ENCODE results near the gene CAMK1. TPM values are rescaled to one million over a fixed set of nuclear protein-coding genes. Genes with fewer than 3 reads are reported as not detected.

CAMK1 gene
- total RNA-seq, 2 experiments from 2014 or later = 0.74 to 1.1 TPM

DNA sequence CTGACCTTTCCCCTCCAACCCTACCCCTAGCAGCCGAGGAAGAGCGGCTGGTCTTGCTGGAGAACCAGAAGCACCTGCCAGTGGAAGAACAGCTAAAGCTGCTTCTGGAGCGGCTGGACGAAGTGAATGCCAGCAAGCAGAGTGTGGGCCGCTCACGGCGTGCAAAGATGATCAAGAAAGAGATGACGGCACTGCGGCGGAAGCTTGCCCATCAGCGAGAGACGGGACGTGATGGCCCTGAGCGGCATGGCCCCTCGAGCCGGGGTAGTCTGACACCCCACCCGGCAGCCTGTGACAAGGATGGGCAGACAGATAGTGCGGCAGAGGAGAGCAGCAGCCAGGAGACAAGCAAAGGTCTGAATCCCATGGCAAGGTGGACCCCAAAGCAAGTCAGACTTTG is 26.2 kb downstream of the CAMK1 start:
- TF ChIP-seq, protein P1, sequence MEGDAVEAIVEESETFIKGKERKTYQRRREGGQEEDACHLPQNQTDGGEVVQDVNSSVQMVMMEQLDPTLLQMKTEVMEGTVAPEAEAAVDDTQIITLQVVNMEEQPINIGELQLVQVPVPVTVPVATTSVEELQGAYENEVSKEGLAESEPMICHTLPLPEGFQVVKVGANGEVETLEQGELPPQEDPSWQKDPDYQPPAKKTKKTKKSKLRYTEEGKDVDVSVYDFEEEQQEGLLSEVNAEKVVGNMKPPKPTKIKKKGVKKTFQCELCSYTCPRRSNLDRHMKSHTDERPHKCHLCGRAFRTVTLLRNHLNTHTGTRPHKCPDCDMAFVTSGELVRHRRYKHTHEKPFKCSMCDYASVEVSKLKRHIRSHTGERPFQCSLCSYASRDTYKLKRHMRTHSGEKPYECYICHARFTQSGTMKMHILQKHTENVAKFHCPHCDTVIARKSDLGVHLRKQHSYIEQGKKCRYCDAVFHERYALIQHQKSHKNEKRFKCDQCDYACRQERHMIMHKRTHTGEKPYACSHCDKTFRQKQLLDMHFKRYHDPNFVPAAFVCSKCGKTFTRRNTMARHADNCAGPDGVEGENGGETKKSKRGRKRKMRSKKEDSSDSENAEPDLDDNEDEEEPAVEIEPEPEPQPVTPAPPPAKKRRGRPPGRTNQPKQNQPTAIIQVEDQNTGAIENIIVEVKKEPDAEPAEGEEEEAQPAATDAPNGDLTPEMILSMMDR (IDR thresholded peaks at IDR 0.05) = no peak
- peaks cover 92% of the 10 kb centered on the region for H3K36me3 Mint-ChIP-seq (ENCODE audit: low read depth)
- intact Hi-C loops (cut with DNase I, micrococcal nuclease) = no loop called here
- POLR2A ChIA-PET = interaction anchor here (1.3 to 3.3 kb wide), 2 partner anchors 11 to 49 kb away, joined by 3 to 16 read pairs; partner anchors contain the start of genes ARPC4 and BRPF1
- no peaks in the 10 kb centered on the region for H3K9me3 Mint-ChIP-seq
- Histone ChIP-seq H3K4me1 (ENCODE audit: insufficient read depth, low read length) (no peaks in the 10 kb centered on the region), H3K4me3 (ENCODE audit: low read length) (no peak overlapping the region), H3K27me3 (ENCODE audit: control insufficient read depth in 1 of 2, insufficient read depth in 2 of 2, low read length in 2 of 2) (no peaks in the 10 kb centered on the region), H3K9me3 (ENCODE audit: control insufficient read depth in 1 of 2, insufficient read depth in 1 of 2, low read length in 2 of 2) (no peaks in the 10 kb centered on the region), H3K36me3 (ENCODE audit: insufficient read depth, low read length) (peaks cover 99% of the 10 kb centered on the region), H3K27ac (ENCODE audit: low read depth in 1 of 2, low read length in 2 of 2) (no peak overlapping the region)
- no peak overlapping the region for H3K27ac Mint-ChIP-seq
- peaks cover 4% of the 10 kb centered on the region for H3K4me1 Mint-ChIP-seq (ENCODE audit: low read depth)
- CTCF ChIA-PET = no interaction called here
- no peak for DNase-seq
- no peak for ATAC-seq (ENCODE audit: poor library complexity)
- no peaks in the 10 kb centered on the region for H3K27me3 Mint-ChIP-seq
- H3K4me3 Mint-ChIP-seq = no peak overlapping the region

DNA sequence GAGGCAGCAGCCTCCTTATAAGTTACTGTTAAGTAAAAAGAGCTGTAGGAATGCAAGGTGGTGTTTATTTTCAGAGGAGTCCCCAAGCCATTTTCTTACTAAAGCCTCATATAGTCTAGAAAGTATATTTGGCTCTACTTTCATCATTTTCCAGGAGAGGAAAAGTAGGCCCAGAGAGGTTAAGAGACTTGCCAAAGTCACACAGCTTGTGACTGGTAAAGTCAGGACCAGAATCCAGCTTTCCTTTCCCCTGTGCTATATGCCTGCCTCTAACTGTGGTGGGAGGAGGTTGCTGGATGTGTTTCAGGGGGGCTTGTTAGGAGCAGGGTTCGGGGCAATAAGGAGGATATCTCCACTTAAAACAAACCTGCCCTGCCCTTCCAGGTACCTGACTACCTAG is 27.2 kb downstream of the CAMK1 start:
- POLR2A ChIA-PET = interaction anchor here (1.3 to 3.3 kb wide), 2 partner anchors 10 to 50 kb away, joined by 3 to 16 read pairs; partner anchors contain the start of genes ARPC4 and BRPF1
- DNase-seq (no peak), ATAC-seq (ENCODE audit: poor library complexity) (no peak)
- Mint-ChIP-seq H3K9me3 (no peaks in the 10 kb centered on the region), H3K27me3 (no peaks in the 10 kb centered on the region), H3K4me3 (no peak overlapping the region), H3K27ac (no peak overlapping the region), H3K4me1 (ENCODE audit: low read depth) (peaks cover 9% of the 10 kb centered on the region), H3K36me3 (ENCODE audit: low read depth) (peaks cover 96% of the 10 kb centered on the region)
- Histone ChIP-seq H3K4me1 (ENCODE audit: insufficient read depth, low read length) (no peaks in the 10 kb centered on the region), H3K36me3 (ENCODE audit: insufficient read depth, low read length) (peaks cover 100% of the 10 kb centered on the region), H3K4me3 (ENCODE audit: low read length) (no peak overlapping the region), H3K27me3 (ENCODE audit: control insufficient read depth in 1 of 2, insufficient read depth in 2 of 2, low read length in 2 of 2) (no peaks in the 10 kb centered on the region), H3K9me3 (ENCODE audit: control insufficient read depth in 1 of 2, insufficient read depth in 1 of 2, low read length in 2 of 2) (no peaks in the 10 kb centered on the region), H3K27ac (ENCODE audit: low read depth in 1 of 2, low read length in 2 of 2) (no peak overlapping the region)
- CTCF ChIA-PET = no interaction called here
- intact Hi-C loops (cut with DNase I, micrococcal nuclease) = no loop called here
- TF ChIP-seq, protein P1 (IDR thresholded peaks at IDR 0.05) = no peak

DNA sequence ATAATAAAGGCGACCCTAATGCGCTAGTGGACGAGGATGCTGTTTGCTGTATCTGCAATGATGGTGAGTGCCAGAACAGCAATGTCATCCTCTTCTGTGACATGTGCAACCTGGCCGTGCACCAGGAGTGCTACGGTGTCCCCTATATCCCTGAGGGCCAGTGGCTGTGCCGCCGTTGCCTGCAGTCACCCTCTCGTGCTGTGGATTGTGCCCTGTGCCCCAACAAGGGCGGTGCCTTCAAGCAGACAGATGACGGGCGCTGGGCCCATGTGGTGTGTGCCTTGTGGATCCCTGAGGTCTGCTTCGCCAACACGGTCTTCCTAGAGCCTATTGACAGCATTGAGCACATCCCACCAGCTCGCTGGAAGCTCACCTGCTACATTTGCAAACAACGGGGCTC is 30.6 kb downstream of the CAMK1 start:
- intact Hi-C loops (cut with DNase I, micrococcal nuclease) = loop anchor here in 1 of 2 experiments (10.0 kb wide), 2 partner anchors 56 to 94 kb away; partner anchors contain the start of genes ARPC4, MTMR14 and TADA3
- peaks cover 96% of the 10 kb centered on the region for H3K36me3 ChIP-seq (ENCODE audit: insufficient read depth, low read length)
- no peaks in the 10 kb centered on the region for H3K9me3 ChIP-seq (ENCODE audit: control insufficient read depth in 1 of 2, insufficient read depth in 1 of 2, low read length in 2 of 2)
- TF ChIP-seq, protein P1 (IDR thresholded peaks at IDR 0.05) = no peak
- ChIA-PET POLR2A (no interaction called here), CTCF (no interaction called here)
- no peaks in the 10 kb centered on the region for H3K9me3 Mint-ChIP-seq
- no peak overlapping the region for H3K27ac Mint-ChIP-seq
- H3K4me3 Mint-ChIP-seq = no peak overlapping the region
- H3K27me3 ChIP-seq (ENCODE audit: control insufficient read depth in 1 of 2, insufficient read depth in 2 of 2, low read length in 2 of 2) = no peaks in the 10 kb centered on the region
- DNase-seq (no peak), ATAC-seq (ENCODE audit: poor library complexity) (no peak)
- peaks cover 5% of the 10 kb centered on the region for H3K4me1 ChIP-seq (ENCODE audit: insufficient read depth, low read length)
- H3K27ac ChIP-seq (ENCODE audit: low read depth in 1 of 2, low read length in 2 of 2) = no peak overlapping the region
- peaks cover 32% of the 10 kb centered on the region for H3K4me1 Mint-ChIP-seq (ENCODE audit: low read depth)
- peaks cover 97% of the 10 kb centered on the region for H3K36me3 Mint-ChIP-seq (ENCODE audit: low read depth)
- no peaks in the 10 kb centered on the region for H3K27me3 Mint-ChIP-seq
- no peak overlapping the region for H3K4me3 ChIP-seq (ENCODE audit: low read length)

All from CD4-positive, alpha-beta T cell (primary cell).